HEK293T (cell line): ENCODE data around the gene TTYH2.

Experiments
- CTCF ChIA-PET: fragments of 350-600 bp; formaldehyde crosslinking; extraction: SDS; loops from one replicate; lab custom pipeline; 2021; ENCODE audit warnings: antibody characterized with exemption, inconsistent platforms; lab: Yijun Ruan, JAX
- POLR2A ChIA-PET: fragments of 350-600 bp; formaldehyde crosslinking; extraction: SDS; loops from one replicate; lab custom pipeline; 2020; ENCODE audit warnings: antibody characterized with exemption, inconsistent platforms; lab: Yijun Ruan, JAX
- DNase-seq: peaks from one replicate; pipeline ENCODE4 v3.0.0; 2012; ENCODE audit warnings: mixed read lengths; ENCODE audit errors: extremely low spot score
- ARNT ChIP-seq: fragments of 450-650 bp; IDR thresholded peaks from 2 replicates; pipeline ENCODE4 v1.6.1; 2017; ENCODE audit warnings: mild to moderate bottlenecking
- BHLHE40 ChIP-seq: fragments of 450-650 bp; IDR thresholded peaks from 2 replicates; pipeline ENCODE4 v1.6.1; 2016; ENCODE audit warnings: mild to moderate bottlenecking, moderate library complexity, borderline replicate concordance
- CTBP1 ChIP-seq: fragments of 450-650 bp; IDR thresholded peaks from 2 replicates; pipeline ENCODE4 v1.6.1; 2016; ENCODE audit warnings: borderline replicate concordance
- ELF4 ChIP-seq: fragments of 450-650 bp; IDR thresholded peaks from 2 replicates; pipeline ENCODE4 v1.6.1; 2017; ENCODE audit warnings: antibody characterized with exemption
- FOXA1 ChIP-seq: fragments of 450-650 bp; IDR thresholded peaks from 2 replicates; pipeline ENCODE4 v1.6.1; 2016; ENCODE audit warnings: mild to moderate bottlenecking
- FOXK2 ChIP-seq: fragments of 450-650 bp; IDR thresholded peaks from 2 replicates; pipeline ENCODE4 v1.6.1; 2016; ENCODE audit warnings: mild to moderate bottlenecking
- FOXM1 ChIP-seq: fragments of 450-650 bp; IDR thresholded peaks from 2 replicates; pipeline ENCODE4 v1.6.1; 2017; ENCODE audit warnings: mild to moderate bottlenecking, borderline replicate concordance
- HDGF ChIP-seq: fragments of 450-650 bp; IDR thresholded peaks from 2 replicates; pipeline ENCODE4 v1.6.1; 2017; ENCODE audit warnings: antibody characterized with exemption, borderline replicate concordance
- L3MBTL2 ChIP-seq: fragments of 450-650 bp; conservative IDR thresholded peaks from 2 replicates; pipeline ENCODE4 v1.6.1; 2016; ENCODE audit warnings: mild to moderate bottlenecking
- LEF1 ChIP-seq: fragments of 450-650 bp; IDR thresholded peaks from 2 replicates; pipeline ENCODE4 v1.6.1; 2017; ENCODE audit warnings: mild to moderate bottlenecking, borderline replicate concordance
- NFRKB ChIP-seq: fragments of 450-650 bp; IDR thresholded peaks from 2 replicates; pipeline ENCODE4 v1.6.1; 2016; ENCODE audit warnings: mild to moderate bottlenecking, moderate library complexity
- SP1 ChIP-seq: fragments of 450-650 bp; IDR thresholded peaks from 2 replicates; pipeline ENCODE4 v1.6.1; 2017
- SUZ12 ChIP-seq: fragments of 450-650 bp; IDR thresholded peaks from 2 replicates; pipeline ENCODE4 v1.6.1; 2016; ENCODE audit warnings: mild to moderate bottlenecking
- TARDBP ChIP-seq: fragments of 450-650 bp; IDR thresholded peaks from 2 replicates; pipeline ENCODE4 v1.6.1; 2016
- ZNF384 ChIP-seq: fragments of 450-650 bp; IDR thresholded peaks from 2 replicates; pipeline ENCODE4 v1.6.1; 2016
- TF ChIP-seq, protein P1 (sequence below): fragments of 450-650 bp; IDR thresholded peaks from 2 replicates; pipeline ENCODE4 v1.6.1; 2016

The TTYH2 gene

GRCh38 chr17:74190154-74190553, 23.2 kb upstream of the TTYH2 start:
- no peak for TF ChIP-seq L3MBTL2
- no peak for TF ChIP-seq FOXM1
- TF ChIP-seq SP1 = no peak
- TF ChIP-seq LEF1 = no peak
- TF ChIP-seq, protein P1, sequence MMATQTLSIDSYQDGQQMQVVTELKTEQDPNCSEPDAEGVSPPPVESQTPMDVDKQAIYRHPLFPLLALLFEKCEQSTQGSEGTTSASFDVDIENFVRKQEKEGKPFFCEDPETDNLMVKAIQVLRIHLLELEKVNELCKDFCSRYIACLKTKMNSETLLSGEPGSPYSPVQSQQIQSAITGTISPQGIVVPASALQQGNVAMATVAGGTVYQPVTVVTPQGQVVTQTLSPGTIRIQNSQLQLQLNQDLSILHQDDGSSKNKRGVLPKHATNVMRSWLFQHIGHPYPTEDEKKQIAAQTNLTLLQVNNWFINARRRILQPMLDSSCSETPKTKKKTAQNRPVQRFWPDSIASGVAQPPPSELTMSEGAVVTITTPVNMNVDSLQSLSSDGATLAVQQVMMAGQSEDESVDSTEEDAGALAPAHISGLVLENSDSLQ = no peak
- no peak for TF ChIP-seq CTBP1
- no peak for TF ChIP-seq ZNF384
- TF ChIP-seq NFRKB = no peak
- TF ChIP-seq BHLHE40 = no peak
- no peak for TF ChIP-seq HDGF
- TF ChIP-seq TARDBP = no peak
- no peak for TF ChIP-seq ARNT
- no peak for TF ChIP-seq FOXA1
- TF ChIP-seq SUZ12 = no peak
- no peak for TF ChIP-seq ELF4
- no peak for TF ChIP-seq FOXK2
- DNase-seq = peak; percentile 70
- CTCF ChIA-PET = interaction anchor here (0.6 to 3.8 kb wide), 2 partner anchors 10 kb away, joined by 3 to 29 read pairs; no protein-coding TSS in a partner anchor
- POLR2A ChIA-PET = interaction anchor here (1.0 to 1.7 kb wide), 2 partner anchors 9 to 14 kb away, joined by 4 read pairs; no protein-coding TSS in a partner anchor

DNA sequence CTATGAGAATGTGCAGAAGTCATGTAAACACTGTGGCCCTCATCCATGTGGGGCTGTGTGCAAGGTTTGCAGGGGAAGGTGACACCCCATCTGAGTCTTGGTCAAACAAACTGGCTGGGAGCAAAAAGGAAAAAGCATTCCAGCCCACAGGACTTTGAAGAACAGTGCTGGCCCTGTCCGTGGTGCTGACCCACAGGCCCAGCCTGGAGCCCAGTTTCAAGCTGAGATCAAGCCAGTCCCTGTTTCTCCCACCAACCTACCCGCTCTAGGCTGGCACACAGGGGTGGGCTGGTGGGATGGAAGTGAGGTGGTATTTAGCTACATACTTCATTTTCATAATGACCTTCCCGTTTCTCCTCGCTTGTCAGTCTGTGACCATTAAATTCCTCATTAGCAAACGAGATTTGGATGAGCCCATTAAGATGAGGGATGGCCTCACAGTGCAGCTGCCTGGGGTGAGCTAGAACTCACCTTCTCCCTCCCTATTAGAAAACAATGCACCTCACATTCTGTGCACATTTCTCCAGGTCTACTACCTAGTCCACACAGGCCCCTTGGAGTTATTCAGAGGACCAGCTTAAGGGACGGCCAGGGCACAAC, 22.5 kb upstream of the TTYH2 start:
- POLR2A ChIA-PET = interaction anchor here (1.7 kb wide), 1 partner anchor 9 kb away, joined by 4 read pairs; no protein-coding TSS in a partner anchor
- no peak for DNase-seq
- CTCF ChIA-PET = interaction anchor here (3.8 kb wide), 1 partner anchor 9 kb away, joined by 29 read pairs; no protein-coding TSS in a partner anchor
- TF ChIP-seq FOXM1 = no peak
- TF ChIP-seq TARDBP = no peak
- TF ChIP-seq, protein P1 = no peak
- TF ChIP-seq FOXA1 = no peak
- no peak for TF ChIP-seq FOXK2
- no peak for TF ChIP-seq SP1
- TF ChIP-seq LEF1 = no peak
- no peak for TF ChIP-seq ELF4
- TF ChIP-seq NFRKB = no peak
- no peak for TF ChIP-seq L3MBTL2
- TF ChIP-seq HDGF = no peak
- TF ChIP-seq CTBP1 = no peak

GRCh38 chr17:74192950-74193781, 20.2 kb upstream of the TTYH2 start:
- TF ChIP-seq SP1 (no peak), NFRKB (no peak), FOXA1 (no peak), TARDBP (no peak), ARNT (no peak), ELF4 (no peak), FOXK2 (no peak)
- DNase-seq = no peak
- ChIA-PET POLR2A (interaction anchor here (0.8 to 1.6 kb wide), 2 partner anchors 10 kb away, joined by 3 to 7 read pairs; partner anchors contain the start of gene RPL38), CTCF (no interaction called here)

GRCh38 chr17:74194682-74195081, 18.7 kb upstream of the TTYH2 start:
- POLR2A ChIA-PET = interaction anchor here (0.9 kb wide), 1 partner anchor 9 kb away, joined by 3 read pairs; the partner anchor contains the start of gene RPL38
- CTCF ChIA-PET = no interaction called here
- no peak for TF ChIP-seq ARNT
- no peak for DNase-seq

DNA sequence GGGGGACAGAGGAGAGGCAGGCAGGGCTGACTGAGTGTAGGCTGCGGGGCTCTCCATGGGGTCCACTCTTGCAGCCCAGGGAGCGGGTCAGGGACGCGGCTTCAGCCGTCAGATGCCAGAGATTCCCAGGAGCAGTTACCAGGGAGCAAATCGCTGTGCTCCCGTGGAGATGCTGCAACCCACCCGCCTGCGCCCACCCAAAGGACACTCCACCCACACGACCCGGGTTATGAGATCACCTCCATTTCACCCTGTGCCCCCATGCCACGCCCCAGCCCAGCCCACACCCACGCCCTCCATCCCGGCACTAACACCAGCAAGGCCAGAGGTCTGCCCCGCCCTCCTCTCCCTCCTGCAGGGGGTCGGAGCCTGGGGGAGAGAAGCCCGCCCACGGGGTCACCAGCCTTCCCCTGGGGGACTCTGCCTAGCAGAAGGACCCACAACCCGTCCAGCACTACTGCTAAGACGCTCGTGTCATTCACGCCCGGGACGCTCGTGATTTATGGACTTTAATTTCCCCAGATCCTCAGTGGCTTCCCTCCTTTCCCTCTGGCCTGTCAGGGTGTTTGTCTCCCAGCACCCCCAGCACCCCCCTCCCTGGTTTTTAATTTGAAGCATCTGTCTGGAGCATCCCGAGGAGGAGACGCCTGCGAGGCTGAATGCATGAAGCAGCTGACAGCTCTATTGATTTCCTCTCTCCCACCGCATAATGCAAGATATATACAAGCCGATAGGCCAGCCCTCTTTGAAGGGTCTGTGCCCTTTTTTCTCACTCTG, 16.6 kb upstream of the TTYH2 start:
- no peak for DNase-seq
- ChIA-PET POLR2A (no interaction called here), CTCF (no interaction called here)
- TF ChIP-seq, protein P1 = peak; percentile 51; the same call in 1 of the 2 replicates
- no peak for TF ChIP-seq L3MBTL2

DNA sequence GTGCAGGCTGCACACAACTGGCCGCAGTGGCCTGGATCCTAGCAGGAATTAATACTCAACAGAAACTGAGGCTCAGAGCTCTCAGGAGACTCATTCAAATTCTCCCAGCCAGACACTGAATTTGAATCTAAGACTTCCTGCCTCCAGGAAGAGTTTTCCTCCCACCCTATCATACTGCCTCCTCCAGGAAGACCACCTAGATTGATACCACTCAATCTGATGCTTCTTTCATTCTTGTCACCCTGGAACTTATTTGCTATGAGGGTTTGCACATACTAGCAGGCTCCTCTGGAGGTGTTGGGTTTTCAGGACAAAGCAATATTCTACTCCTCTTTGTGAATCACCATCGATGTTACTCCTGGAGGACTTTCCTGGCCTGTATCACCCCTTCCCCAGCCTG, 15.6 kb upstream of the TTYH2 start:
- CTCF ChIA-PET = no interaction called here
- POLR2A ChIA-PET = no interaction called here
- DNase-seq = no peak
- TF ChIP-seq ZNF384 (no peak), FOXM1 (no peak), HDGF (no peak), ELF4 (no peak), SP1 (no peak)
